Central memory CD4-positive, alpha-beta T cell (primary cell): Measurements from ENCODE around the gene TBC1D2.

Experiments used
- DNase-seq: peaks from one replicate; pipeline ENCODE4 v3.0.0; 2022

TBC1D2 gene

GRCh38 chr9:98235126-98235525 is 20.3 kb downstream of the TBC1D2 start:
- DNase-seq = no peak

GRCh38 chr9:98234245-98234825 is 21.1 kb downstream of the TBC1D2 start:
- no peak for DNase-seq

GRCh38 chr9:98232926-98233325 is 22.5 kb downstream of the TBC1D2 start:
- DNase-seq = no peak

- no peak for DNase-seq
Measured at GRCh38 chr9:98231770-98232478, 23.5 kb downstream of the TBC1D2 start.

- no peak for DNase-seq
Measured at GRCh38 chr9:98230789-98231188, 24.7 kb downstream of the TBC1D2 start.

- no peak for DNase-seq
Measured at GRCh38 chr9:98230304-98230703, 25.1 kb downstream of the TBC1D2 start.

- no peak for DNase-seq
Measured at GRCh38 chr9:98229620-98230019, 25.8 kb downstream of the TBC1D2 start.

- DNase-seq = no peak
Measured at GRCh38 chr9:98229090-98229395, 26.4 kb downstream of the TBC1D2 start.

- DNase-seq = no peak
Measured at GRCh38 chr9:98228392-98229089, 26.9 kb downstream of the TBC1D2 start.

- no peak for DNase-seq
Measured at GRCh38 chr9:98227883-98228282, 27.6 kb downstream of the TBC1D2 start.

- no peak for DNase-seq
Measured at GRCh38 chr9:98226957-98227356, 28.5 kb downstream of the TBC1D2 start.

GRCh38 chr9:98226516-98226915 is 28.9 kb downstream of the TBC1D2 start:
- no peak for DNase-seq

- no peak for DNase-seq
Measured at GRCh38 chr9:98225015-98225442, 30.4 kb downstream of the TBC1D2 start.

- DNase-seq = no peak
Measured at GRCh38 chr9:98222885-98223691, 32.4 kb downstream of the TBC1D2 start.

- no peak for DNase-seq
Measured at GRCh38 chr9:98220911-98221310, 34.5 kb downstream of the TBC1D2 start.

GRCh38 chr9:98219794-98220370 is 35.6 kb downstream of the TBC1D2 start:
- no peak for DNase-seq

GRCh38 chr9:98219364-98219716 is 36.1 kb downstream of the TBC1D2 start:
- no peak for DNase-seq

- DNase-seq = no peak
Measured at GRCh38 chr9:98218562-98219363, 36.7 kb downstream of the TBC1D2 start.

GRCh38 chr9:98217255-98217654 is 38.2 kb downstream of the TBC1D2 start:
- DNase-seq = no peak

- no peak for DNase-seq
Measured at GRCh38 chr9:98216391-98216790, 39.1 kb downstream of the TBC1D2 start.

- DNase-seq = no peak
Measured at GRCh38 chr9:98215821-98216220, 39.6 kb downstream of the TBC1D2 start.

GRCh38 chr9:98215271-98215670 is 40.2 kb downstream of the TBC1D2 start:
- no peak for DNase-seq
